GM18520 (cell line): ENCODE results near the gene G3BP2.
"Not testable (repeated sequence)": the region's sequence is repeated elsewhere in the genome, so short reads cannot be mapped to it uniquely, and the experiment has no call there.

Source experiments
- ATAC-seq: cut with Tn5 transposase; IDR thresholded peaks from one replicate; pipeline ENCODE4 v1.9.1; 2021; ENCODE audit not compliant: unreplicated experiment

Gene G3BP2

DNA sequence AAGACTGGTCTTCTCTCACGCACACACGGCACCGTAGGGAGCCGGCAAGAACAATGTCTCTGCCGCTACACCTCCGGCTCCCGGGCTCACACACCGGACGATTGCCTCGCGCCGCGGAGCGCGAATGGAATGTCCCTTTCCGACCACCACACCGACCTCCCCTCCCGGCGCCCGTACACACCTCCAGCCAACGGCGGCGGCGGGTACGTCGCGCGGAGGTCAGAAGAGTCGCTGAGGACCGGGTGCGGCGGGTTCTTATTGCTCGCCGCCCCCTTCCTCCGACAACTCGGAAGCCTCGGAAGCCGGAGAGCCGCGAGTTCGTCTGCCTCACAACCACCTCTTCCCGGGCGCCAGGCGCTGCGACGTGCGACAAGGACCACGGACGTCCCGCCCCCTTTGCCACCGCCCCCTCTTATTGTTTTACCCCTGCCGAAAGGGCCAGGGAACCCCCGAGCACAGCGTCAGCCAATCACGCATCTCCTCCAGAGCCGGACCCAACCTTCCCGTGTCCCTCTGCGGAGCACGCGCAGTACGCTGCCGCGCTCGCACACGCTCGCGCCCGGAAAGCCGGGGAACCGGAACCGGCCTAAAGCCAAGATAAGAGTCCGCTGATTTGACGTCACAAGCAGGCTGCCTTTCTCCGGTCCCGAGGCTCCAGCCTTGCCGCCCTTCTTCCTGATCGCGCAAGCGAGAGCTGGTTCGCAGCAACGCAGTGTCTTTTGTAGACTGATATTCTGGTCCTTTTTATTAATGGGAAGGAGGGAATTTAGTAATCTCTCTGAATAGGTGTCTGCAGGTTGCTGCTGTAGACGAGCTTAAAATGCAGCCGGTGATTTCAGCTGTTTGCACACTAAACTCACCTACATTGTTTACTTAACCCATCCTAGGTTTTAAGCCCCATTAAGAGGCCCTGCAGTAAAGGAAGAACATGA lies at the start of gene G3BP2:
Gene G3BP2 (minus strand): TSS at position 385 of the 932 bp plus-strand sequence. CDS start 11,386 bp downstream, outside the sequence.
- ATAC-seq, result peak; percentile 92

DNA sequence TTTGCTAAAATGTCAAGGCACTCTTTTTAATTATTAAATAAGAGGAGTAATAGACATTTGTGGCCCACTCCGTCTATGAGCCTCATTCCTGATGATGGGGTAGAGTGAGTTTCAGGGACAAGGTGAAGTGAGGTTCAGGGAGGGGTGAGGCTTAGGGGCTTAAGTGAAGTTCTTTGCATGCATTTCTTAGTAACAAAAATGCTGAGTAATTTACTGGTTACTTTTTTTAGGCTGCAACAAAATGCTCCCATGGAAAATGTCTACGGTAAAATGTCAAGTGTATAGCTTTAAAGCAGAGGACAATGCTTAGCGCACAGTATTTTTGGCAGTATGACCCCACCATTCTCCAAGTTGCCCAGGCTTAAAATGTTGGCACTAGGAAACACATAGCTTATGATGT lies 49.2 kb upstream of the G3BP2 start:
- no peak for ATAC-seq

DNA sequence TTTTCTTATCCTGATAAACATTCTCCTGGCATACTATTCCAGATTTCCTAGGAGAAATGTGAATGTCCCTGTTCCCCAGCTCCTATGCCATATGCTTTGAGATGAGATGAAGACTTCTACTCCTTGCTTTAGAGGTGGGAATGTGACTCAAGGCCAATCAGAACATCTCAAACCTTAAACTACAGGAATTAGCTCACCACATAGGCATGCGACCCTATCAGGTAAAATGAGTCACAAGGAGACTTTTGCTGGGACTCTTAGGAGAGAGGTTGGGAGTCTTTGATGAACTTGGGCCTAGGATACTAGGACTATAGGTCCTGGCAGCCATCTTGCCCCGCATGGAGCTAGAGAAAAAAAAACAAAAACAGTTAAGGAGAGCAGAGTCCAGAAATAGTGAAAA lies 45.3 kb upstream of the G3BP2 start:
- ATAC-seq, result no peak

DNA sequence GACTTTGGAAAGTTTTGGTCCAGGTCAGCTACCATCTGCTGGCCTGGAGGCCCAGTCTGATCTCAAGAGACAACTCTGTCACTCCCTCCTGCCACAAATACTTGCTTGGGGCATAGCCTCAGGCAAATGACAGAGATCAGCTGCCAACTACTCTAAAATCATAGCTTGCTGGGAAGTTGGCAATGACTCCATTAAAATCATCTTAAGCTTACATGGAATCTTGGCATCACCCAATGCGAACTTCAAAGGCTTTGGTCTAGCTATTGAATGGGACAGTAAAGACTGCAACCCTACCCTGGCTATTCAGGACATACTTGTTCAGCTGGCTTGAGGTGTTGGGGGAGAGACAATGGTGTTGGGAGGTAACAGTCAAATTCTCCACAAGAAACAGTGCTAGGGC lies 44.2 kb upstream of the G3BP2 start:
- no peak for ATAC-seq

DNA sequence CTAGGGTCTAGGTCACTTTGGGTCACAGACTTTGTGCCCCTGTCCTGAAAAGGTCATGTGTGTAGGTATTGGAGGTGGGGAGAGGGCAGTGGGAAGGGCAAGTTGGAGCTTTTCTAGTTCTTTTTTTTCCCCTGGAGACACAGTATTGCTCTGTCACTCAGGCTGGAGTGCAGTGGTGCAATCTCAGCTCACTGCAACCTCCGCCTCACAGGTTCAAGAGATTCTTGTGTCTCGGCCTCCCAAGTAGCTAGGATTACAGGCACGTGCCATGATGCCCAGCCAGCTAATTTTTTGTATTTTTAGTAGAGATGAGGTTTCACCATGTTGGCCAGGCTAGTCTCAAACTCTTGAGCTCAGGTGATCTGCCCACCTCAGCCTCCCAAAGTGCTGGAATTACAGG lies 42.8 kb upstream of the G3BP2 start:
- ATAC-seq, result not testable (repeated sequence)

DNA sequence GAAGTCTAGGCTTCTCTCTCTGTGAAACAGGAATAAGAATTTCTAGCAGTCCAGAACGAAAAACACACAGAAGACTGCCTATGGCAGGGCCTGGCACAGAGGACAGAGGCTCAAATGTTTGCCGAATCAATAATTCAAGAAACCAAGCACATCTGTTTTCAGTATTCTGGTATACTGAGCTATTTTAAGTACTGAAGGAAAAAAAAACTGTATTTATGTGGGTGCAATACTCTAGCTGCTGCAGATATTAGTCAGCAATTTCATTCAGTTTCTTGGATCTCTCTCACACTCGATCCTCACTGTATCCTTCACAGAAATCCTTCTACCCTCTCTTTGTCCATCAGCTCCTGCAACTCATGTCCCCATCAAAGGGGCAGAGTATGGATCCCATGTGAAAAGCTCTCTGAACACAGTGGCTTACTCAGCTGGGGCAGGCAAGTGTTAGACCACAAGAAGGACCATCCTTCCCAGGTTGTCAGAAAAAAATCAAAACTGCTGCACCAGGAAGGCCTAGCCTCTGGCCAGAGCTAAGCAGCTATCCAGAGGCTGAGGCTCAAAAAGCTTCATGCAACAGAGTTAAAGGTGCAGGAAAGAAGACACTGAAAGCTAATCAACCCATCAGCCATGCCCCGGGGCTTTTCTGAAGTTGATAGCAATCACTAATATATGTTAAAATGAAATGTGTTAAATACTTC lies 42.0 kb upstream of the G3BP2 start:
- ATAC-seq, result no peak

DNA sequence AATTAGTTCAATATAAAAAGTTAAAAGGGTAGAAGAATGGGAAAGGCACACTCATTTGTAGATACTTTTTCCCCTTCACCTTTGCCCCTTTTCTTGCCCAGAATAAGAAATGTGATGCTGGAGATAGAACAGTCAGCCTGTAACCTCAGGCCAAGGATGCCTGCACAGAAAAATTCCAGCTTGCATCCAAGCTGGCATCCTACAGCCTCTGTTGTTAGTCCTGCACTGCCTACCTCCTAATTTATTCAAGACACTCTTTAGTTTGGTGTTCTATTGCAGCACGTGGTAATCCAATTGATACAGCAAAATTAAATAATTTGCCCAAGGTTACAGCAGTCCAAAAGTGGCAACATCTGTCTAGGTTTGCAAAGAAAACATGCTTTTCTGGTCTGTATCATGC lies 41.5 kb upstream of the G3BP2 start:
- ATAC-seq, result no peak

DNA sequence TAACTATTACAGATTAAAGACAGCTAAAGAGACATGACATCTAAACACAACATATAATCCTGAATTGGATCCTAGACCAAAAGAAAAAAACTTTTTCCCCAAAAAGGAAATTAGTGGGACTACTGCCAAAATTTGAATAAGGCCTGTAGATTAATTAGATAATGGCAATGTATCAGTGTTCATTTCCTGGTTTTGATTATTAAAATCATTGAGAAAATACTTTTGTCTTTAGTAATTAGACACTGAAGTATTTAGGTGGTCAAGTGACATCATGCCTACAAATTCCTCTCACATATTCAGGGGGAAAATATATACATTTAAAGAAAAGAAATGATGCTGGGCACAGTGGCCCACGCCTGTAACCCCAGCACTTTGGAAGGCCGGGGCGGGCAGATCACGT lies 40.8 kb upstream of the G3BP2 start:
- ATAC-seq, result no peak

DNA sequence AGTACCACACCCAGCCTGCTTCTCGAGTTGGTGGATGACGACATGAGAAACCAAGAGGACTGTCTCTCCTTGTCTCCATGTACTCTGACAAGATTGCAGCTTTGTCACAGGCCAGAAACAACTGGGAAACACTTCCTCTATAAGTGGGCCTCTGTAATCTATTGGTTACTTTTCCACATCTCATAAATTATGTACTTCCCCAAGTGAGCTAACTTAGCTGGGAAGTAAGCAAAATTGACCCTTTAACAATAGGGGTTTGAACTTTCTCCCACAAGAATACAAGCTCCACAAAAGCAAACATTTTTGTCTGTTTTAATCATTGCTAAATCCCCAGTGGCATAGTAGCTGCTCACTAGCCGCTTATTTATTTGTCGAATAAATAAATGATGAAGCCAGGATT lies 37.0 kb upstream of the G3BP2 start:
- no peak for ATAC-seq

DNA sequence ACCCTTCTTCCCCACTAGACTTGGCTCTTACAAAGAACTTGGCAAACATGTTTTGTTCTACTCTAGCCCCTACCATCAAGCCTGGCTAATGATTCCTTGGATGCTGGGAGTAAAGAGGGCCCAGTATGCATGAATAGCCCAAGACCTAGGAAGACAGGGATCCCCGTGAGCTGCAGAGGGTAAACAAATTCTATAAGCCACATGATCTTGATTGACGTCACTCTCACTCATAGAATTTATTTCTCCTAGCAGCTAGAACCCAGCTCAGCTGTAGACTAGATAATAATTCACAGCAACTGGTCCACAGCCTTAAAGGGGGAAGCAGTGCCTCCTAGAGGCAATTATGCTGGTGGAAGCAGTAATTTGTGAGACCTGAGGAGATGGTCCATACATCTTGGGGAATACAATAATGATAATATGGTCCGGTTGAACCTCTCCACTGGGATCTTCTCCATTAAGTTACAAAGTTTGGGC lies 35.0 kb upstream of the G3BP2 start:
- ATAC-seq, result no peak

DNA sequence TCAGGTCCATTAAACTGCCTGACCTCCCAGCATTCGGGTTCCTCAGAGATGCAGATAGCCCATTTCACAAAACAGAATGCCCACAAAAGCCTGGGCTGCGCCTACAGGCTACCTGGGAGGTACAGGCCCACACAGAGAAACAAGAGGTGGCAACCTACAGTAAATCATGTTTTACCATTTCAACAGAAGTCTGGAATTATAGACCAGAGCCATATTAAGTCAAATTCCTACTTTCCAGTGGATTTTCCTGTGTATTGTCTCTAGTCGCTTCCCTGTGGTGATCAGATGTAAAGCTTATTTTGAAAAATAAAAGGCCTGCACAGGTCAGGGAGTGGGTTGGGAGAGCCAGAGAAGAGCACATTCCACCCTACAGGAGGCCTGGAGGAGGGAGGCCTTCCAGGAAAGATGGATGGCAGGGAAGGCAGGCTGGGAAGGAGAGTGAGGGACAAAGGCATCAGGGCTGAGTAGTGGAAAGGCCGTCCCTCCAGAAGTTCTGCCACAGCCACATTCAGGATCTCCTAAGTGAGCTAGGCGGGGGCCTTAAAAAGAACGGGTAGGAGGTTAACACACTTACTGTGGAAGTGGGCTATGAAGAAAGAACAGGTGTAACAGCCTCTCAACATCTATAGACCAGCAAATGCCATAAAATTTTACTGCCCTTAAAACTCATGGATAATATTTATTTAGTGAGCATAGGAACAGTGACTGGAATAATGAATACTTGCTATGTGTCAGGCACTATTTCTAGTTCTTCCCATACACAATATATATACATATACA lies 32.2 kb upstream of the G3BP2 start:
- no peak for ATAC-seq

DNA sequence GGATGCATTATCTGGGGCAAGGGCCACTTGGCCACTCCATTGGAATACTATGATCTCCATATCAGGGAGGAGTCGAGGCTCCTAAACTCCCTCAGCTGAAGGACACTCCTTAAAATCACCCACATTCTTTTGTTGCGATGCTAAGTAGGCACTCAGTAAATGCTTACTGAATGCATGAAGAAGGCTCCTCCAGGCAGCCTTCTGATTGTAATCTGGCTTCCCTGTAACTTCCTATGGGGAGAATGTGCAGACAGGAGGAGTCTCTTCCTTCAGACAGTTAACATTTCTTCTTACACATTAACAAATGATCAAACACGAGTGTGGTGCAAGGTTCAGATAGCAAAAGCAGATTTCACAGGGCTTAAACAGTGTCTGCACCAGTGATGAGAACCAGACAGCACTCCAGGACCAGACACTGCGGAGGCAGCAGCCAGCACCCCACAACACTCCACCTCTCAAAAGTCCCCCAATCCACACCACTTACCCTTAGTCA lies 29.8 kb upstream of the G3BP2 start:
- ATAC-seq, result no peak

DNA sequence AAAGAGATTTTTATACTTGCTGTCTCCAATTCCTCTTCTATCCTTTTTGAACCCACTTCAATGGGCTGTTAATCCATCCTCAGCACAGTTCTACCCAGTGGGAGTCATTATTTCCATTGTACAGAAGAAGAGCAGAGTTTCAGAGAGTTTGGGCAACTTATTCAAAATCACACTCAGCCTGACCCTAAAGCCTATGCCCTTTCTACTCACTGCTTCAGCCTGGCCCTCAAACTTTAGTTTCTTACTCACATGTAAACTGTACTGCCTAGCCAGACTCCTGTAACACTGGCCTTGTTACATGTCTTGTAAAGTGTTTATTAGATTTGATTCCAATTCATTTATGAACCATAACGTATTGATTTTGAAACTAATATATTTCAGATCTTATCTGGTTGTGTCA lies 26.1 kb upstream of the G3BP2 start:
- ATAC-seq, result no peak

DNA sequence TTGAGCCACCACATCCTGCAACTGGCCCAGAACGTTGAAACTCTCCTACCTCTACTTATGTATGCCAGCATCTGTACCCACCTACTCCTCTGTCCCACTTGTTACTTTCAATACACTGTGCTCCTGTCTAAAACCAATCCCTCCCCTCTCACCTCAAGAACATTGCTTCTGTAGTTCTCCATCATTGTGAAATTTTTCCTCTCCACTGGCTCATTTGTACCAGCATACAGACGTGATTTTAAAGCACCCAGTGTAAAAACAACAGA lies 25.7 kb upstream of the G3BP2 start:
- ATAC-seq, result peak; percentile 36

DNA sequence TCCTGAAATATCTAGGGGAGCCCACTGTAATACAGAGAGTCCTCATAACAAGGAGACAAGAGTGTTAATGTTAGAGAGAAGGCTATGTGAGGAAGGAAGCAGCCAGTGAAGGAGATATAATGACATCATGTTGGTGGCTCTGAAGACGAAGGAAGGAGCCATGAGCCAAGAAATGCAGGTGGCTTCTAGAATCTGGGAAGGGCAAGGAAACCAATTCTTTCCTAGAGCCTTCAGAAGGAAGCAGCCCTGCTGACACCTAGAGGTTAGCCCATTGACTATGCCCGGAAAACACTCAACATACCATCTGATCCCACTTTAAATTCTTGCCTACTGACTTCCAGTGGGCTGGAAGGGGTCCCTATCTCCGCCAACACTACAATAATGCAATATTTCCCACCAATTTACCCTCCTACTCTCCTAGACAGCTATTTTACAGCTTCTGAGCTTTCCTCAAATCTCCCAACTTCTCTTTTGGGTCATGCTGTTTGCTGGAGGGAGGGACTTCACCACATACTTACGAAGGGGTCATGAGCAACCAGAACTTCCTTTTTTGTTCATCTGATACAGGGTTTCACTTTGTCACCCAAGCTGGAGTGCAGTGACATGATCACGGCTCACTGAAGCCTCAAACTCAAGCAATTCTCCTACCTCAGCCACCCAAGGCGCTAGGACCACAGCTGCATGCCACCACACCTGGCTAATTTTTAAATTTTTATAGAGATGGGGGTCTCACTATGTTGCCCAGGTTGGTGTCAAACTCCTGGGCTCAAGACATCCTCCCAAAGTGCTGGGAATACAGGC lies 25.2 kb upstream of the G3BP2 start:
- peak; percentile 87 for ATAC-seq

DNA sequence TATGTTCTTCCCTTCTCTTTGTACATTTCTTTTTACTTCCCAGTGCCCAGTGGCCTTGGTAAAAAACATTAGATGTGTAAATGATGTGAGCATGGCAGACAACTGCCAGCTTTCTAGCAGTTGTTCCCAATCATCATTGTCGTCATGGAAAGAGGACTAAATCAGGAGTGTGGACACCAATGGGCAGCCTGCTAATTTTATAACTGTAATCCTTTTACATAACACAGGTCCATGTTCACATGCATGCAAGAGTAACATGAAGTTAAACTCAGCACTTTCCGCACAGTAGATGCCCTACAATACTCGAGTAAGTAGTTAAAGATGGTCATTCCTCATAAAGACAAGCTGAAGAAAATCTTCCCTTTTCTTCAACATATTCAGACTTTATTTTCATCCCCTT lies 23.4 kb upstream of the G3BP2 start:
- ATAC-seq, result no peak

DNA sequence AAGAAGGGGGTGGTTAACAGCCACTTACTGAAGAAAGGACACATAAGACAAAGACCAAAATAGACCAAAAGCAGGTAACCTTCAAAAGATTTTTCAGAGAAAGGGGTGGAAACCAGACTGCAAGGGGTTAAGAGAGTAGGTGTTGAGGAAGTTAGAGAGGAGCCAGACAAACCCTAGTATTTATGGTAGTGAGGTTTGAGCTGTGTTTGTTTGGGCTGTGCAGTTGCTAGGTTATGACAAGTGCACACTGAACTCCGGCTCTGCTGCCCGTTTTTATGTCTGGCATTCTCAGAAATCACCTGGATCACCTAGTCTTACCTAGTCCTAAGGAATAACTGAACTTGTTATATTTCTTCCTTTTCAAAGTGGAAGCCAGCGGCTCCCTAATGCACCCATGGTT lies 22.9 kb upstream of the G3BP2 start:
- ATAC-seq, result no peak

DNA sequence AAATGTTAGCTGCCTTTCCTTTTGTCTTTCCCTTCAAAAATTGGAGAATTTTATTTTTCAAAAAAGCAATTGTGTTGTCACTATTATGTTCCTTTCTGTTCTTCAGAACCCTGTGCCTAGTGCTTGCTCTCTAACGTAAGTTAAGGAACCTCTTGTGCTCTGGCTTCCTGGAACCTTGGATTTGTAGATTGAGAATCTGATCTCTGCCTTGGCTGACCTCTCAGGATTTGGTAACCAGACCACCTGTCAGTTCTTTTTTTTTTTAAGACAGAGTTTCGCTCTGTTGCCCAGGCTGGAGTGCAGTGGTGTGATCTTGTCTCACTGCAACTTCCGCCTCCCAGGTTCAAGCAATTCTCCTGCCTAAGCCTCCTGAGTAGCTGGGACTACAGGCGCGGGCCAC lies 18.9 kb upstream of the G3BP2 start:
- not testable (repeated sequence) for ATAC-seq

DNA sequence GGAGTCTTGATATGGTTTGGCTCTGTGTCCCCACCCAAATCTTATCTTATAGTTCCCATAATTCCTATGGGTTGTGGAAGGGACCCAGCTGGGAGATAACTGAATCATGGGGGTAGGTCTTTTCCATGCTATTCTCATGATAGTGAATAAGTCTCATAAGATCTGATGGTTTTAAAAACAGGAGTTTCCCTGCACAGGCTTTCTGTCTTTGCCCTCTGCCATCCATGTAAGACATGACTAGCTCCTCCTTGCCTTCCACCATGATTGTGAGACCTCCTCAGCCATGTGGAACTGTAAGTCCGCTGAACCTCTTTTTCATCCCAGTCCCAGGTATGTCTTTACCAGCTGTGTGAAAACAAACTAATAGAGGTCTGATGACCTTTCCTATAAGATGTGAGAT lies 13.9 kb upstream of the G3BP2 start:
- not testable (repeated sequence) for ATAC-seq

DNA sequence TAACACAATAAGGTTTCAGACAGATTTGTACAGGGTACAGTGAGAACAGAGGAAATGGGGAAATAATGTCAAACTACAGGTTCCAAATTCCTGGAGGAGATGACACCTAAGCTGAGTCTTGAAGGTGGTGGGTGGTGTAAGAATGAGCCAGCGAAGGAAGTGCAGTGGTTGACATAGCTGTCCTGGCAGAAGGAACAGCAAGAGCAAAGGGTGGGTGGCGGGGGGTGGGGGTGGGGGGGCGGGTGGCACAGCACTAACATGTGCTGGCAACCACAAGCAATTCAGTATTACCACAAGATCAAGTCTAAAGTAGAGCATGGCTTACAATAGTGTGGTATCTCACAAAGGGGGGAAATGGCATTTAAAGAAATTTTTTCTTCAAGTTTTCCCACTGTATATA lies 13.1 kb upstream of the G3BP2 start:
- no peak for ATAC-seq
